H1 (cell line): ENCODE data around the gene ULK3. TPM values are rescaled to one million over a fixed set of nuclear protein-coding genes. Genes with fewer than 3 reads are reported as not detected.

Experiments used
- CEBPB ChIP-seq: IDR thresholded peaks from 2 replicates; pipeline ENCODE4 v1.6.1; 2012; ENCODE audit warnings: low read depth, low read length
- CHD1 ChIP-seq: IDR thresholded peaks from 2 replicates; pipeline ENCODE4 v1.6.1; 2012; ENCODE audit warnings: low read depth, low read length, improper control_type of control experiment
- NRF1 ChIP-seq: IDR thresholded peaks from 2 replicates; pipeline ENCODE4 v1.6.1; 2011; ENCODE audit warnings: mild to moderate bottlenecking, low read depth, low read length, improper control_type of control experiment
- POLR2AphosphoS5 ChIP-seq: IDR thresholded peaks from 2 replicates; pipeline ENCODE4 v1.6.1; 2011; ENCODE audit warnings: low read depth, low read length
- SP1 ChIP-seq: IDR thresholded peaks from 2 replicates; pipeline ENCODE4 v1.6.1; 2011; ENCODE audit warnings: low read depth, low read length
- polyA plus RNA-seq, 7 experiments: library from polyadenylated mRNA; depleted of rRNA in 3 of 7; stranded (reverse) in 5 of 7; unstranded in 2 of 7; fragments of >200 nt in 5 of 7; fragments of 200-250 nt in 2 of 7; gene quantifications; 1 replicate in 5 of 7; 2 replicates in 1 of 7; 4 replicates in 1 of 7; pipeline versions ENCODE4 v1.2.1 to v1.2.3, GENCODE V29; 2011 to 2013; ENCODE audit warnings: missing spikeins in 2 of 7, mixed read lengths in 2 of 7
- total RNA-seq: library from RNA; stranded (reverse); fragmentation: NEBNext Ultra II Directional; extraction: Animal tissue kit (Norgen Biotek cat#: 25700); gene quantifications from 2 replicates; pipeline ENCODE4 v1.2.1, GENCODE V29; 2021
- TF ChIP-seq, protein P1 (sequence below): fragments of 300-600 bp; sonication (generic); IDR thresholded peaks from 2 replicates; pipeline ENCODE4 v1.7.1; 2012; ENCODE audit warnings: low read length, moderate library complexity, mild to moderate bottlenecking, inconsistent platforms; ENCODE audit not compliant: insufficient replicate concordance

ULK3 gene
- total and polyA plus RNA-seq, 2 of the 8 experiments (the other 6 are each of a cell fraction or from before 2014, with no cell fraction given): 27.1 to 34.4 TPM

DNA sequence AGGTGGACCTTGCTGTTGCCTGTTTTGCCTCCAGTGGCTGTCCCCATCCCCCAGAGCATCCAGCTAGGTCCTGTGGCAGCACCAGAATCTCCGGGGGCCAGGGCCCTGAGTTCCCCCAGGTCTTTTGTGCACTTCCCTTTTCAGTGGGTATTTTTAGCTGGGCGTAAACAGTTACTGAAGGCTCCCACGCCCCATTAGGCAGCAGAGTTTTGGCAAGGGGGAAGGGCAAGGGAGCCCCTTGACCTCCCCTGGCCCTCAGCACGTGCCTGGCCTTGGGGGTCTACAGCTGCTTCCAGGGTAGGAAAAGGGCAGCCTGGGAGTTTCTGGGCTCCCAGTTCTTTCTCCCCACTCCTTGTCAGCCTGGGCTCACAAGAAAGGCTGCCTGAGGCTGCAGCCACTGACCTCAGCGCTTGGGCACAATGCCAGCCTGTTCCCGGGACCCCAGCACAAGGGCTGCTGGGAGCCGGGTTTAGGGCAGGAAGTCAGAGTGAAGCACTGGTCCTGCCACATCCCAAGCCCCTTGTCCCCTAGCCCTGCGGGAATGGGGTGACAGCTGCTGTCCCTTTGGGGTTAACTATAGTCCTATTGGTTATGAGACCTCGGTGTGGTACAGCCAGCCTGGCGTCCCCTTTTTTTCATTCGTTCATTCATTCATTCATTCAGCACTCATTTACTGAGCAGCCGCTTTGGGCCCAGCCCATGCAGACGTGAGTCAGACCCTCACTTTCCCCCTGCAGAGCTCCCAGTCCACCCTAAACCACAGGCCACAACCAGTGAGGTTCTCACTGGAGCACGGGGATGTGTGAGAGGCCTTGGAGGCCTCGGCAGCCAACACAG is 52.7 kb downstream of the ULK3 start (continued):
- TF ChIP-seq, protein P1, sequence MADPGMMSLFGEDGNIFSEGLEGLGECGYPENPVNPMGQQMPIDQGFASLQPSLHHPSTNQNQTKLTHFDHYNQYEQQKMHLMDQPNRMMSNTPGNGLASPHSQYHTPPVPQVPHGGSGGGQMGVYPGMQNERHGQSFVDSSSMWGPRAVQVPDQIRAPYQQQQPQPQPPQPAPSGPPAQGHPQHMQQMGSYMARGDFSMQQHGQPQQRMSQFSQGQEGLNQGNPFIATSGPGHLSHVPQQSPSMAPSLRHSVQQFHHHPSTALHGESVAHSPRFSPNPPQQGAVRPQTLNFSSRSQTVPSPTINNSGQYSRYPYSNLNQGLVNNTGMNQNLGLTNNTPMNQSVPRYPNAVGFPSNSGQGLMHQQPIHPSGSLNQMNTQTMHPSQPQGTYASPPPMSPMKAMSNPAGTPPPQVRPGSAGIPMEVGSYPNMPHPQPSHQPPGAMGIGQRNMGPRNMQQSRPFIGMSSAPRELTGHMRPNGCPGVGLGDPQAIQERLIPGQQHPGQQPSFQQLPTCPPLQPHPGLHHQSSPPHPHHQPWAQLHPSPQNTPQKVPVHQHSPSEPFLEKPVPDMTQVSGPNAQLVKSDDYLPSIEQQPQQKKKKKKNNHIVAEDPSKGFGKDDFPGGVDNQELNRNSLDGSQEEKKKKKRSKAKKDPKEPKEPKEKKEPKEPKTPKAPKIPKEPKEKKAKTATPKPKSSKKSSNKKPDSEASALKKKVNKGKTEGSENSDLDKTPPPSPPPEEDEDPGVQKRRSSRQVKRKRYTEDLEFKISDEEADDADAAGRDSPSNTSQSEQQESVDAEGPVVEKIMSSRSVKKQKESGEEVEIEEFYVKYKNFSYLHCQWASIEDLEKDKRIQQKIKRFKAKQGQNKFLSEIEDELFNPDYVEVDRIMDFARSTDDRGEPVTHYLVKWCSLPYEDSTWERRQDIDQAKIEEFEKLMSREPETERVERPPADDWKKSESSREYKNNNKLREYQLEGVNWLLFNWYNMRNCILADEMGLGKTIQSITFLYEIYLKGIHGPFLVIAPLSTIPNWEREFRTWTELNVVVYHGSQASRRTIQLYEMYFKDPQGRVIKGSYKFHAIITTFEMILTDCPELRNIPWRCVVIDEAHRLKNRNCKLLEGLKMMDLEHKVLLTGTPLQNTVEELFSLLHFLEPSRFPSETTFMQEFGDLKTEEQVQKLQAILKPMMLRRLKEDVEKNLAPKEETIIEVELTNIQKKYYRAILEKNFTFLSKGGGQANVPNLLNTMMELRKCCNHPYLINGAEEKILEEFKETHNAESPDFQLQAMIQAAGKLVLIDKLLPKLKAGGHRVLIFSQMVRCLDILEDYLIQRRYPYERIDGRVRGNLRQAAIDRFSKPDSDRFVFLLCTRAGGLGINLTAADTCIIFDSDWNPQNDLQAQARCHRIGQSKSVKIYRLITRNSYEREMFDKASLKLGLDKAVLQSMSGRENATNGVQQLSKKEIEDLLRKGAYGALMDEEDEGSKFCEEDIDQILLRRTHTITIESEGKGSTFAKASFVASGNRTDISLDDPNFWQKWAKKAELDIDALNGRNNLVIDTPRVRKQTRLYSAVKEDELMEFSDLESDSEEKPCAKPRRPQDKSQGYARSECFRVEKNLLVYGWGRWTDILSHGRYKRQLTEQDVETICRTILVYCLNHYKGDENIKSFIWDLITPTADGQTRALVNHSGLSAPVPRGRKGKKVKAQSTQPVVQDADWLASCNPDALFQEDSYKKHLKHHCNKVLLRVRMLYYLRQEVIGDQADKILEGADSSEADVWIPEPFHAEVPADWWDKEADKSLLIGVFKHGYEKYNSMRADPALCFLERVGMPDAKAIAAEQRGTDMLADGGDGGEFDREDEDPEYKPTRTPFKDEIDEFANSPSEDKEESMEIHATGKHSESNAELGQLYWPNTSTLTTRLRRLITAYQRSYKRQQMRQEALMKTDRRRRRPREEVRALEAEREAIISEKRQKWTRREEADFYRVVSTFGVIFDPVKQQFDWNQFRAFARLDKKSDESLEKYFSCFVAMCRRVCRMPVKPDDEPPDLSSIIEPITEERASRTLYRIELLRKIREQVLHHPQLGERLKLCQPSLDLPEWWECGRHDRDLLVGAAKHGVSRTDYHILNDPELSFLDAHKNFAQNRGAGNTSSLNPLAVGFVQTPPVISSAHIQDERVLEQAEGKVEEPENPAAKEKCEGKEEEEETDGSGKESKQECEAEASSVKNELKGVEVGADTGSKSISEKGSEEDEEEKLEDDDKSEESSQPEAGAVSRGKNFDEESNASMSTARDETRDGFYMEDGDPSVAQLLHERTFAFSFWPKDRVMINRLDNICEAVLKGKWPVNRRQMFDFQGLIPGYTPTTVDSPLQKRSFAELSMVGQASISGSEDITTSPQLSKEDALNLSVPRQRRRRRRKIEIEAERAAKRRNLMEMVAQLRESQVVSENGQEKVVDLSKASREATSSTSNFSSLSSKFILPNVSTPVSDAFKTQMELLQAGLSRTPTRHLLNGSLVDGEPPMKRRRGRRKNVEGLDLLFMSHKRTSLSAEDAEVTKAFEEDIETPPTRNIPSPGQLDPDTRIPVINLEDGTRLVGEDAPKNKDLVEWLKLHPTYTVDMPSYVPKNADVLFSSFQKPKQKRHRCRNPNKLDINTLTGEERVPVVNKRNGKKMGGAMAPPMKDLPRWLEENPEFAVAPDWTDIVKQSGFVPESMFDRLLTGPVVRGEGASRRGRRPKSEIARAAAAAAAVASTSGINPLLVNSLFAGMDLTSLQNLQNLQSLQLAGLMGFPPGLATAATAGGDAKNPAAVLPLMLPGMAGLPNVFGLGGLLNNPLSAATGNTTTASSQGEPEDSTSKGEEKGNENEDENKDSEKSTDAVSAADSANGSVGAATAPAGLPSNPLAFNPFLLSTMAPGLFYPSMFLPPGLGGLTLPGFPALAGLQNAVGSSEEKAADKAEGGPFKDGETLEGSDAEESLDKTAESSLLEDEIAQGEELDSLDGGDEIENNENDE: no peak
- TF ChIP-seq POLR2AphosphoS5 (no peak), SP1 (no peak), CHD1 (no peak), NRF1 (no peak), CEBPB (no peak)
